PC-3 (cell line): ENCODE data around the gene ODAPH. TPM values are rescaled to one million over a fixed set of nuclear protein-coding genes. Genes with fewer than 3 reads are reported as not detected.

Experiments
- ATAC-seq: fragments of 200-7000 bp; cut with Tn5 transposase; 2 replicates; pipeline ENCODE4 v1.9.1; 2020; ENCODE audit warnings: mild to moderate bottlenecking, moderate library complexity
- BruUV-seq: library from RNA; stranded (reverse); fragments of 400-500 nt; replicated peaks from 2 replicates; lab custom pipeline; 2021; lab: Mats Ljungman, UMichigan
- CTCF ChIA-PET: fragments of 300-600 bp; sonication (Branson Sonifier 250); formaldehyde crosslinking; loops from one replicate; lab custom pipeline; 2022; ENCODE audit warnings: antibody characterized with exemption; lab: Charles Lee
- POLR2A ChIA-PET: fragments of 300-600 bp; sonication (Branson Sonifier 250); formaldehyde crosslinking; loops from one replicate; lab custom pipeline; 2022; ENCODE audit warnings: antibody characterized with exemption; ENCODE audit not compliant: unreplicated experiment; lab: Charles Lee
- DNase-seq: peaks from one replicate; pipeline ENCODE4 v3.0.0-alpha.2; 2015
- H2AFZ ChIP-seq: fragments of 300-600 bp; sonication (generic); 2 replicates; pipeline ENCODE4 v1.6.0; 2016; ENCODE audit warnings: antibody characterized with exemption, low read length
- H3F3A ChIP-seq: fragments of 300-600 bp; sonication (generic); one replicate; pipeline ENCODE4 v1.6.0; 2017; ENCODE audit warnings: antibody characterized with exemption, low read length, control low read depth, mild to moderate bottlenecking; ENCODE audit not compliant: unreplicated experiment
- H3K27ac ChIP-seq: fragments of 300-600 bp; sonication (generic); 2 replicates; pipeline ENCODE4 v1.5.1; 2016; ENCODE audit warnings: mild to moderate bottlenecking, low read length
- H3K27me3 ChIP-seq: fragments of 300-600 bp; sonication (generic); 2 replicates; pipeline ENCODE4 v1.6.1; 2016; ENCODE audit warnings: low read length, mixed read lengths
- H3K36me3 ChIP-seq: fragments of 300-600 bp; sonication (generic); 2 replicates; pipeline ENCODE4 v1.6.1; 2016; ENCODE audit warnings: low read depth, mixed run types, low read length, mixed read lengths
- H3K4me1 ChIP-seq: fragments of 300-600 bp; sonication (generic); 2 replicates; pipeline ENCODE4 v1.5.1; 2016; ENCODE audit warnings: low read length; ENCODE audit not compliant: insufficient read depth
- H3K4me2 ChIP-seq: fragments of 300-600 bp; sonication (generic); 2 replicates; pipeline ENCODE4 v1.6.0; 2016; ENCODE audit warnings: low read length
- H3K4me3 ChIP-seq: fragments of 300-600 bp; sonication (generic); 2 replicates; pipeline ENCODE4 v1.5.1; 2016; ENCODE audit warnings: mild to moderate bottlenecking, low read length, mixed read lengths
- H3K79me2 ChIP-seq: fragments of 300-600 bp; sonication (generic); 2 replicates; pipeline ENCODE4 v1.6.1; 2017; ENCODE audit warnings: low read length, mixed read lengths
- H3K9ac ChIP-seq: fragments of 300-600 bp; sonication (generic); 2 replicates; pipeline ENCODE4 v1.6.0; 2016; ENCODE audit warnings: mild to moderate bottlenecking, low read length
- H3K9me2 ChIP-seq: fragments of 300-600 bp; sonication (generic); replicated peaks from 2 replicates; pipeline ENCODE4 v1.6.1; 2016; ENCODE audit warnings: mixed run types, low read length, mixed read lengths
- H3K9me3 ChIP-seq: fragments of 300-600 bp; sonication (generic); 2 replicates; pipeline ENCODE4 v1.6.1; 2016; ENCODE audit warnings: low read length, mixed read lengths
- H4K20me1 ChIP-seq: fragments of 300-600 bp; sonication (generic); 2 replicates; pipeline ENCODE4 v1.6.1; 2016; ENCODE audit warnings: low read length, mixed read lengths
- CTCF ChIP-seq: fragments of 300-600 bp; sonication (generic); conservative IDR thresholded peaks from 2 replicates; pipeline ENCODE4 v1.5.1; 2017; ENCODE audit warnings: antibody characterized with exemption, low read depth, mild to moderate bottlenecking, low read length
- EZH2 ChIP-seq: fragments of 300-600 bp; sonication (generic); IDR thresholded peaks from one replicate; pipeline ENCODE4 v1.6.1; 2017; ENCODE audit warnings: antibody characterized with exemption, mild to moderate bottlenecking, low read length; ENCODE audit not compliant: unreplicated experiment
- EZH2phosphoT487 ChIP-seq: fragments of 300-600 bp; sonication (generic); IDR thresholded peaks from 2 replicates; pipeline ENCODE4 v1.6.1; 2018; ENCODE audit warnings: mild to moderate bottlenecking, antibody characterized with exemption, low read length, borderline replicate concordance
- intact Hi-C: fragments of 100-400 bp; cut with micrococcal nuclease; formaldehyde crosslinking; loops from 2 replicates; pipeline ENCODE4 v1.9.0; 2023
- total RNA-seq: library from RNA; depleted of rRNA; stranded (reverse); fragments of >200 nt; gene quantifications from 2 replicates; pipeline ENCODE4 v1.2.3, GENCODE V29; 2014

The ODAPH gene
- total RNA-seq, 1 experiment from 2014 or later = not detected

GRCh38 chr4:75564023-75564422 is 8.2 kb downstream of the ODAPH start:
- H3K9ac ChIP-seq = no peak overlapping the region
- no peak overlapping the region for H2AFZ ChIP-seq
- H3F3A ChIP-seq = no peaks in the 10 kb centered on the region
- no peak overlapping the region for H3K4me3 ChIP-seq
- ChIA-PET POLR2A (no interaction called here), CTCF (no interaction called here)
- H3K27ac ChIP-seq = no peak overlapping the region
- no peaks in the 10 kb centered on the region for H3K79me2 ChIP-seq
- no peak overlapping the region for H3K4me2 ChIP-seq
- H3K9me2 ChIP-seq = no peaks in the 10 kb centered on the region
- no peak for DNase-seq
- no peaks in the 10 kb centered on the region for H3K27me3 ChIP-seq
- no peaks in the 10 kb centered on the region for H3K4me1 ChIP-seq
- no peak for TF ChIP-seq EZH2
- no peak for TF ChIP-seq EZH2phosphoT487
- TF ChIP-seq CTCF = no peak
- no peaks in the 10 kb centered on the region for H4K20me1 ChIP-seq
- intact Hi-C loops = no loop called here
- H3K9me3 ChIP-seq = no peaks in the 10 kb centered on the region
- H3K36me3 ChIP-seq = no peaks in the 10 kb centered on the region
- ATAC-seq = no peak
- BruUV-seq = no TSS peak

GRCh38 chr4:75565481-75565880 is 9.6 kb downstream of the ODAPH start:
- Histone ChIP-seq H3K27me3 (no peaks in the 10 kb centered on the region), H3K36me3 (no peaks in the 10 kb centered on the region), H3K4me1 (no peaks in the 10 kb centered on the region), H3K4me3 (no peak overlapping the region), H3F3A (no peaks in the 10 kb centered on the region), H3K9me3 (no peaks in the 10 kb centered on the region), H3K4me2 (no peak overlapping the region), H3K27ac (no peak overlapping the region), H2AFZ (no peak overlapping the region), H3K9me2 (no peaks in the 10 kb centered on the region), H3K9ac (no peak overlapping the region), H3K79me2 (no peaks in the 10 kb centered on the region), H4K20me1 (no peaks in the 10 kb centered on the region)
- POLR2A ChIA-PET = no interaction called here
- CTCF ChIA-PET = no interaction called here
- no TSS peak for BruUV-seq
- no peak for ATAC-seq
- no peak for DNase-seq
- TF ChIP-seq EZH2phosphoT487 = no peak
- TF ChIP-seq CTCF = no peak
- TF ChIP-seq EZH2 = no peak
- intact Hi-C loops = no loop called here

- Histone ChIP-seq H3K4me2 (no peak overlapping the region), H3K9me2 (no peaks in the 10 kb centered on the region), H3K9ac (no peak overlapping the region), H4K20me1 (no peaks in the 10 kb centered on the region), H3K27me3 (no peaks in the 10 kb centered on the region), H3K9me3 (no peaks in the 10 kb centered on the region), H3K79me2 (no peaks in the 10 kb centered on the region), H3K27ac (no peak overlapping the region), H3K4me3 (no peak overlapping the region), H2AFZ (no peak overlapping the region), H3F3A (no peaks in the 10 kb centered on the region), H3K4me1 (no peaks in the 10 kb centered on the region), H3K36me3 (no peaks in the 10 kb centered on the region)
- POLR2A ChIA-PET = no interaction called here
- no TSS peak for BruUV-seq
- ATAC-seq = no peak
- DNase-seq = no peak
- CTCF ChIA-PET = no interaction called here
- intact Hi-C loops = no loop called here
- TF ChIP-seq EZH2phosphoT487 = no peak
- TF ChIP-seq EZH2 = no peak
- TF ChIP-seq CTCF = no peak
Observed at GRCh38 chr4:75566911-75567310, 11.0 kb downstream of the ODAPH start.
